Mesenchymal stem cell (in vitro differentiated cells and primary cell): ENCODE results near the gene TSPAN6.

Experiments
- DNase-seq: peaks from one replicate; pipeline ENCODE4 v3.0.0-alpha.2; 2013
- H2AFZ ChIP-seq: one replicate; pipeline ENCODE4 v1.6.1; 2013; ENCODE audit warnings: low read depth, mild to moderate bottlenecking, control low read depth, inconsistent platforms, low read length, moderate library complexity
- H2AK5ac ChIP-seq: 2 replicates; pipeline ENCODE4 v1.6.1; 2013; ENCODE audit warnings: low read length, moderate library complexity, mild to moderate bottlenecking, inconsistent platforms; ENCODE audit not compliant: severe bottlenecking
- H2BK120ac ChIP-seq: one replicate; pipeline ENCODE4 v1.6.1; 2013; ENCODE audit warnings: low read depth, mild to moderate bottlenecking, inconsistent platforms, low read length, moderate library complexity
- H2BK12ac ChIP-seq, 2 experiments: one replicate each; pipeline ENCODE4 v1.6.1; 2013; ENCODE audit warnings: inconsistent platforms in 2 of 2, low read length in 2 of 2, mild to moderate bottlenecking in 2 of 2, moderate library complexity in 2 of 2, control low read depth in 1 of 2
- H2BK15ac ChIP-seq: one replicate; pipeline ENCODE4 v1.6.1; 2013; ENCODE audit warnings: mild to moderate bottlenecking, low read depth, inconsistent platforms; ENCODE audit not compliant: poor library complexity, severe bottlenecking
- H2BK5ac ChIP-seq: 2 replicates; pipeline ENCODE4 v1.6.1; 2013; ENCODE audit warnings: low read depth, mild to moderate bottlenecking, low read length, control low read depth, inconsistent platforms; ENCODE audit not compliant: poor library complexity, severe bottlenecking
- H3K14ac ChIP-seq, 2 experiments: one replicate each; pipeline ENCODE4 v1.6.1; 2013; ENCODE audit warnings: inconsistent platforms in 2 of 2, low read length in 2 of 2, control low read depth in 1 of 2, mild to moderate bottlenecking in 1 of 2, moderate library complexity in 1 of 2
- H3K18ac ChIP-seq, 2 experiments: one replicate each; pipeline ENCODE4 v1.6.1; 2013; ENCODE audit warnings: inconsistent platforms in 2 of 2, low read length in 2 of 2, control low read depth in 1 of 2, low read depth in 1 of 2, mild to moderate bottlenecking in 1 of 2
- H3K23ac ChIP-seq, 2 experiments: one replicate each; pipeline ENCODE4 v1.6.1; 2013; ENCODE audit warnings: inconsistent platforms in 2 of 2, low read length in 2 of 2, mild to moderate bottlenecking in 2 of 2, moderate library complexity in 2 of 2, control low read depth in 1 of 2
- H3K27ac ChIP-seq: 2 replicates; pipeline ENCODE4 v1.5.1; 2013; ENCODE audit warnings: mild to moderate bottlenecking, moderate library complexity, low read length, control low read depth, inconsistent platforms; ENCODE audit not compliant: poor library complexity, severe bottlenecking
- H3K27me3 ChIP-seq, 2 experiments: 2 replicates each; pipeline versions ENCODE4 v1.6.1 to v1.7.0; 2013; ENCODE audit warnings: low read length in 2 of 2, mild to moderate bottlenecking in 2 of 2, moderate library complexity in 2 of 2, control low read depth in 1 of 2, inconsistent platforms in 1 of 2; ENCODE audit not compliant: control insufficient read depth in 1 of 2, insufficient read depth in 1 of 2
- H3K36me3 ChIP-seq, 2 experiments: 2 replicates each; pipeline versions ENCODE4 v1.6.1 to v1.7.0; 2013; ENCODE audit warnings: low read length in 2 of 2, control low read depth in 1 of 2, inconsistent platforms in 1 of 2, low read depth in 1 of 2, mild to moderate bottlenecking in 1 of 2; ENCODE audit not compliant: insufficient read depth in 2 of 2, control insufficient read depth in 1 of 2
- H3K4ac ChIP-seq, 2 experiments: one replicate each; pipeline ENCODE4 v1.6.1; 2013; ENCODE audit warnings: inconsistent platforms in 2 of 2, low read length in 2 of 2, mild to moderate bottlenecking in 2 of 2, moderate library complexity in 2 of 2, control low read depth in 1 of 2, low read depth in 1 of 2
- H3K4me1 ChIP-seq: 2 replicates; pipeline ENCODE4 v1.6.1; 2013; ENCODE audit warnings: low read depth, low read length, control low read depth; ENCODE audit not compliant: control insufficient read depth, insufficient read depth
- H3K4me2 ChIP-seq: 2 replicates; pipeline ENCODE4 v1.6.1; 2013; ENCODE audit warnings: low read length, mild to moderate bottlenecking, inconsistent platforms; ENCODE audit not compliant: poor library complexity, severe bottlenecking
- H3K4me3 ChIP-seq, 2 experiments: 2 replicates each; pipeline versions ENCODE4 v1.5.1 to v1.7.0; 2013; ENCODE audit warnings: low read length in 2 of 2, mild to moderate bottlenecking in 2 of 2, control low read depth in 1 of 2, low read depth in 1 of 2; ENCODE audit not compliant: insufficient read depth in 1 of 2
- H3K79me1 ChIP-seq: replicated peaks from 2 replicates; pipeline ENCODE4 v1.6.1; 2013; ENCODE audit warnings: mild to moderate bottlenecking, control low read depth, low read length, inconsistent platforms; ENCODE audit not compliant: poor library complexity, severe bottlenecking
- H3K9ac ChIP-seq: 2 replicates; pipeline ENCODE4 v1.7.0; 2013; ENCODE audit warnings: mild to moderate bottlenecking, low read length, moderate library complexity
- H3K9me3 ChIP-seq: 2 replicates; pipeline ENCODE4 v1.7.0; 2013; ENCODE audit warnings: mild to moderate bottlenecking, low read length; ENCODE audit not compliant: control insufficient read depth
- H4K8ac ChIP-seq: one replicate; pipeline ENCODE4 v1.6.1; 2013; ENCODE audit warnings: inconsistent platforms, mild to moderate bottlenecking, low read length, moderate library complexity
- H4K91ac ChIP-seq: one replicate; pipeline ENCODE4 v1.6.1; 2013; ENCODE audit warnings: mild to moderate bottlenecking, low read length, inconsistent platforms
- WGBS: methylation state at CpG from one replicate; pipeline ENCODE4 v1.1.7; 2013; ENCODE audit warnings: mixed read lengths; 5-methylcytosine and 5-hydroxymethylcytosine counted together

The TSPAN6 gene

DNA sequence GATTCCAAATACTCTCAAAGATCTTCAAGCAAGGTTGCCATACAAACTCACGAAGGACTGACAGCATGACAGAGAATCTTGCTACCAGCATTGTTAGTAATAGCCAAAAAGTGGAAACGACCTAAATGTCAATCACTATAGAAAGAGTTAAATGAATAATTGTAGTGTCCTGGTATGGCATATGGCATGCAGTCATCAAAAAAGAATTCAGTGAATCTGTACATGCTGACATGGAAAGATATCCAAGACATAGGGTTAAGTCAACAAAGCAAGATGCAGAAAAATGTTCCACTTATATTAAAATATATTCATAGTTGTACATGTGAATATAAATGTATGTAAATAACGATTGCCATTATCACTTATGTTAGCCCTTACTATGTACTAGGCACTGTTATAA lies 45.0 kb upstream of the TSPAN6 start:
- Histone ChIP-seq H3K9ac (no peak overlapping the region), H3K27me3 (peaks cover 0 to 37% of the 10 kb centered on the region in 2 experiments), H3K4me3 (no peak overlapping the region), H2BK15ac (no peak overlapping the region), H3K4ac (no peak overlapping the region), H2BK5ac (no peak overlapping the region), H4K8ac (no peak overlapping the region), H4K91ac (no peak overlapping the region), H3K36me3 (peaks cover 6 to 11% of the 10 kb centered on the region in 2 experiments), H2AK5ac (no peak overlapping the region), H3K23ac (no peak overlapping the region), H3K4me1 (no peaks in the 10 kb centered on the region), H3K79me1 (peaks cover 2% of the 10 kb centered on the region), H2BK12ac (no peak overlapping the region), H3K4me2 (no peak overlapping the region), H3K9me3 (no peaks in the 10 kb centered on the region), H2AFZ (no peak overlapping the region), H3K27ac (no peak overlapping the region), H3K18ac (no peak overlapping the region), H3K14ac (no peak overlapping the region), H2BK120ac (no peak overlapping the region)
- WGBS: 33% methylated on average over 1 of the region's 3 CpGs
- DNase-seq: no peak

DNA sequence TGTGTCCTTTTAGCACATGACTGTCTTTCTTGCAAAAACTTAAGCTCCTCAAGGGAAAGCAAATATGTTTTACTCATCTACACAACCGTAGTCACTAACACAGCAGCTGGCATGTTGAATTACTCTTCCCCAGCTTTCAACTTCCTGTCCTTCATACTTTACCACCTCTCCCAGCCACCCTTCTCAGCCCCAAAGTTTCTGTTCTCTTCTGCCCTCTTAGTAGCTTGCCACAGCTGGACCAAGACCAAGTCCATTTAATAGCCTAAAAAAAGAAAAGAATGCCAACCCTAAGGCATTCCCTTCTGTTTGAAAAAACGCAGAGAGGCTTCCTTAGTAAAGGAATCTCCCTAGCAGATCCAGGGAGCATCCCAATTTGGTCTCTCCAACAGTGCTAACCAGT lies 44.1 kb upstream of the TSPAN6 start:
- H2BK12ac ChIP-seq: no peak overlapping the region
- no peak for DNase-seq

DNA sequence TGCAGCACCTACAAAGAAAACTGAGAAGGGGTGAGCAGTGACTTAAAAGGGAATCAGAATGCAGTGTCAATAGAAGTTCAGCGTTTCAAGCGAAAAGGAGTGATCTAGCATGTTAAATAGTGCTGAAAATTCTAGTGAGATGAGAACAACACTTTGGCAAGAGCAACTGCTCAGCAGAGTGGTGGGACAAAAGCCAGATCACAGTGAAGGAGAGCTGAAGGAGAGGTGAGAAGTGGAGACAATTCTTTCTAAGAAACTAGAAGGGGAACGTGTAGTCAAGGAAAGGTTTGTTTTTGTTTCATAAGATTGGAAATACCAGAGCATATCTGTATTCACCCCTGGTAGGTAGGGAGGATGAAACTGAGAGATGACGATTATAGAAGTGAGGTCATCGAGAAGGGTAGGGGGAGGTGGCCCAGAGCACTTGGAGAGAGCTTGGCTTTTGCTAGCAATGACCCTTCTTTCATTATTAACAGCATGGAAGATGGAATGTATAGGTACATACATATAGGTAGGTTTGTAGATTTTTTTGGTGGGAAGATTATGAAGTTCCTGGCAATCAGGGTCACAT lies 41.1 kb upstream of the TSPAN6 start:
- H2AFZ ChIP-seq: no peak overlapping the region
- no peak overlapping the region for H3K18ac ChIP-seq
- H2BK120ac ChIP-seq: no peak overlapping the region
- H2BK5ac ChIP-seq: no peak overlapping the region
- H2BK15ac ChIP-seq: no peak overlapping the region
- H3K27ac ChIP-seq: no peak overlapping the region
- no peak for DNase-seq
- H3K36me3 ChIP-seq: peaks cover 9 to 28% of the 10 kb centered on the region in 2 experiments
- H3K23ac ChIP-seq: no peak overlapping the region
- no peak overlapping the region for H3K4ac ChIP-seq
- H3K9ac ChIP-seq: no peak overlapping the region
- no peak overlapping the region for H3K4me2 ChIP-seq
- peaks cover 2% of the 10 kb centered on the region for H3K79me1 ChIP-seq
- H4K91ac ChIP-seq: no peak overlapping the region
- no peaks in the 10 kb centered on the region for H3K4me1 ChIP-seq
- no peak overlapping the region for H4K8ac ChIP-seq
- H3K9me3 ChIP-seq: no peaks in the 10 kb centered on the region
- H3K27me3 ChIP-seq: peaks cover 0 to 38% of the 10 kb centered on the region in 2 experiments
- 88% methylated on average over 5 of the region's 5 CpGs for WGBS
- no peak overlapping the region for H2BK12ac ChIP-seq
- no peak overlapping the region for H3K4me3 ChIP-seq
- no peak overlapping the region for H3K14ac ChIP-seq
- H2AK5ac ChIP-seq: no peak overlapping the region

More for the DNA sequence above, 44.1 kb upstream of the TSPAN6 start:
- Histone ChIP-seq H3K18ac (no peak overlapping the region), H3K4ac (no peak overlapping the region), H3K36me3 (peaks cover 9 to 11% of the 10 kb centered on the region in 2 experiments), H3K27ac (no peak overlapping the region), H3K4me2 (no peak overlapping the region), H2AFZ (no peak overlapping the region), H3K27me3 (peaks cover 0 to 31% of the 10 kb centered on the region in 2 experiments), H3K9me3 (no peaks in the 10 kb centered on the region), H4K91ac (no peak overlapping the region), H3K9ac (no peak overlapping the region), H2BK5ac (no peak overlapping the region), H4K8ac (no peak overlapping the region), H2BK120ac (no peak overlapping the region), H2AK5ac (no peak overlapping the region), H3K79me1 (peaks cover 2% of the 10 kb centered on the region), H3K4me1 (no peaks in the 10 kb centered on the region), H2BK15ac (no peak overlapping the region), H3K23ac (no peak overlapping the region), H3K4me3 (no peak overlapping the region), H3K14ac (no peak overlapping the region)
- 51% methylated on average over 2 of the region's 2 CpGs for WGBS

DNA sequence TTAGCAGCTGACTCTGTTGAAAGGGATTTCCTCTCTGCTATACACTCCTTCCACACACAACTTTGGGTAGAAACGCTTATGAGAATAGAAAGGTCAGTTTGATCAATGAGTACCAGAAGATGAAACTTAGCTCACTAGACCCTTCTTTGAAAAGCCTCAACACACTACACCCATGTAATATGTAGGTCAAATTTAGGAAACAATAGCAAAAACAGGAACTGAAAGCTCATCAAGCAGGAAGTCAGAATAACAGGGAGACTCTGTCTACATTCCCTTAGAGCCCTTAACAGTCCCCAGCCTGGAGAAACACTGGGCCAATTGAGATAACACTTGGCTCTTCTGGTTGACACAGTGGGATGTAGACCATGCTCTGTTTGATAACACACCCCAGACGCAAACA lies 38.1 kb upstream of the TSPAN6 start:
- no peak overlapping the region for H3K9ac ChIP-seq
- DNase-seq: no peak
- H3K4me2 ChIP-seq: no peak overlapping the region
- H2BK12ac ChIP-seq: no peak overlapping the region
- H2BK120ac ChIP-seq: no peak overlapping the region
- peaks cover 2% of the 10 kb centered on the region for H3K79me1 ChIP-seq
- H3K4me1 ChIP-seq: no peaks in the 10 kb centered on the region
- H4K8ac ChIP-seq: no peak overlapping the region
- H3K23ac ChIP-seq: no peak overlapping the region
- no peak overlapping the region for H3K14ac ChIP-seq
- no peak overlapping the region for H3K4ac ChIP-seq
- H4K91ac ChIP-seq: no peak overlapping the region
- H2AK5ac ChIP-seq: no peak overlapping the region
- H3K4me3 ChIP-seq: no peak overlapping the region
- no peak overlapping the region for H2BK15ac ChIP-seq
- no peaks in the 10 kb centered on the region for H3K9me3 ChIP-seq
- WGBS: no CpG with 5 or more reads among the region's 2 CpGs
- H2BK5ac ChIP-seq: no peak overlapping the region
- H3K18ac ChIP-seq: no peak overlapping the region
- no peak overlapping the region for H2AFZ ChIP-seq
- no peak overlapping the region for H3K27ac ChIP-seq
- peaks cover 26 to 49% of the 10 kb centered on the region in 2 experiments for H3K36me3 ChIP-seq
- H3K27me3 ChIP-seq: peaks cover 0 to 34% of the 10 kb centered on the region in 2 experiments
